GM18867 (cell line): ENCODE data around the gene GPC5.

Source experiments
- ATAC-seq: cut with Tn5 transposase; IDR thresholded peaks from one replicate; pipeline ENCODE4 v1.9.1; 2021; ENCODE audit warnings: mild to moderate bottlenecking, moderate library complexity; ENCODE audit not compliant: unreplicated experiment

Gene GPC5

GRCh38 chr13:91702411-91702810, 304.0 kb downstream of the GPC5 start:
- ATAC-seq: no peak

GRCh38 chr13:91704398-91704797, 306.0 kb downstream of the GPC5 start:
- no peak for ATAC-seq

DNA sequence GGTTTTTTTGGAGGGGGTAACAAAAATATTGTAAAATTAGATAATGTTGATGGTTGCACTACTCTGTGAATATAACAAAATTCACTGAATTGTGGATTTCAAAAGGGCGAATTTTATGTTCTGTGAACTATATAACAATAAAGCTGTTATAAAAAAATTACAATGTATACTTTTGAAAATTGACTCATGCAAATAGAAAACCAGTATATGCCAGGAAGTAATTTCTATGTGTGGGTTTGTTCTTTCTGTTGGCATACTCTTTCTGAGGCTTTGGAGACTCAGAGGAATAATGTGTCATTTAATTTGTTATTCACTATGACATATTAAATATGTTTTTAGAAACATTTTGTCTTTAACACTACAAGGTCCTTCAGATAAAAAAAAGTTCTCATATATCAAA, 310.1 kb downstream of the GPC5 start:
- ATAC-seq: no peak

DNA sequence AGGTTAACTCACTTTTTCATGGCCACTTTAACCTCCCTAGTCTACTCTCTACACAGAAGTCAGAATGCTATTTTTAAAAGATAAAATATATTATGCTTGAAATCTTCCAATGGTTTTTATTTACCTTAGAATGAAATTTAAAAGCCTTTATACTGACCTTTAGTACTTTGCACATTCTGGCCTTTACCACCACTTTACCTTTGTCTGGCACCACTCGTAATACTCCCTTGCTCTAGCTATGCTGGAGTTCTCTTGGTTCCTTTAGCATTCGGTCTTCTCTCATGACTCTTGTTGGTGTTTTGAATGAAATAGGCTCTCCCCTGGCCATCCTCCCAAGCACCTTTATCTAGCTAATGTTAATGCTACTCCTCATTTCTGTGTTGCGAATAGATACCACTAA, 310.8 kb downstream of the GPC5 start:
- ATAC-seq: no peak

GRCh38 chr13:91710733-91711132, 312.3 kb downstream of the GPC5 start:
- ATAC-seq: no peak

GRCh38 chr13:91714855-91715254, 316.4 kb downstream of the GPC5 start:
- no peak for ATAC-seq

DNA sequence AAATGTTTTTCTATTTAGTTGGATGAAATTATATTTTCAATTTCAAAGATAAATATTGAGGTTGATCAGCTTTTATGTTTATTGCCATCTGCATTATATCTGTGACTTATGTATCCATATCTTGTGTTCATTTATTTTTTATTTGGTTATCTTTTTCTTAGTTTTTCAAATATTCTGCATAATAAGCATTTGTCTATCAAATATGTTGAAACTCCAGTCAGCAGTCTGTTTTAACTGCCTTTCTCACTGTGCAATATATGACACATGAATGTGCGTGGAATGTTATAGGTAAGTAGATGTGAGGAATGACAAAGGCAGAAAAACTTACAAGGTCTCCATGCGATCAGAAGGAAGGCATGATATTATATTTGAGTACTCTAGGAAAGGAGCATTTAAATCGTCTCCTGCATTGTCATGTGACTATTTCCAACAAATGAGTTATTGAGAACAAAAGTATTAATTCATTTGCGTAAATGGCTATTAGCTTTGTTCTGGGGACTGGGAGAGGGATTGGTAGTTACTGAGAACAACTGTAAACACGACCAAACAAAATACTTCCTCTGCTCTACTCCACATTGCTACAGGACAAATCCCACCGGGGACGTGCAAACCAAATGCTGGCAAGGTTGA, 318.1 kb downstream of the GPC5 start:
- no peak for ATAC-seq

DNA sequence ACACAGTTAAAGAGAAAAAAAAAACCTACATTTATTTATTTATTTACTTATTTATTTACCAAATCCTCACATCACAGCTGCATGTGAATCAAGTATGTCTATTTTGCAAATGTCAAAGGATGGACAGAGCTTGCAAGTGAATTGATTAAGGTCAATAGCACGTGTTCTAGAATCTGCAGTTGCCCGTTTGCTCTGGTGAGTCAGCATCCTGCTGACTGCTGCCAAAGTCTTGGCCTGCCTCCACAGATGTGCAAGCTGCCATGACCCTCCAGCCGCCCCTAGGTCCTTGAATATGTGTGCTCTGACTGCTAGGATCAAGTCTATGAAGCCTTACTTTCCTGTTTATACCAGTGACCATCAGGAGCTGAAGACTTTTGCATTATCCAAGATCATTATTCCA, 320.6 kb downstream of the GPC5 start:
- no peak for ATAC-seq

DNA sequence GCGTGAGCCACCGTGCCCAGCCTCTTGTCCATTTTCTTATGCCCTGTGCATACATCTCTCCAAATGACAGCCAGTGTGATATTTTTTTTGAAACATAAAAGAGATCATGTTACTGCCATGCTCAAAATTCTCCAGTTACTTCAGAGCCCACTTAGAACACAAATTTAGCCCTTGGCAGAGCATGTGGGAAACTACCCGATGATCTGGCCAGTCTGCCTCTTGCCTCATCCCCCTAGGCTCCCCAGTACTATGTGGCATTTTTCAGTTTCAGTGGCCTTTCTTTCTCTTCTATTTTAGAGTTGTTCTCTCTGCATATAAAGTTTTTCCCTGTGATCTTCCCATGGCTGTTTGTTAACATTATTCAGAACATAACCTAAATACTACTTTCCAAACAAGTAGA, 323.0 kb downstream of the GPC5 start:
- no peak for ATAC-seq

DNA sequence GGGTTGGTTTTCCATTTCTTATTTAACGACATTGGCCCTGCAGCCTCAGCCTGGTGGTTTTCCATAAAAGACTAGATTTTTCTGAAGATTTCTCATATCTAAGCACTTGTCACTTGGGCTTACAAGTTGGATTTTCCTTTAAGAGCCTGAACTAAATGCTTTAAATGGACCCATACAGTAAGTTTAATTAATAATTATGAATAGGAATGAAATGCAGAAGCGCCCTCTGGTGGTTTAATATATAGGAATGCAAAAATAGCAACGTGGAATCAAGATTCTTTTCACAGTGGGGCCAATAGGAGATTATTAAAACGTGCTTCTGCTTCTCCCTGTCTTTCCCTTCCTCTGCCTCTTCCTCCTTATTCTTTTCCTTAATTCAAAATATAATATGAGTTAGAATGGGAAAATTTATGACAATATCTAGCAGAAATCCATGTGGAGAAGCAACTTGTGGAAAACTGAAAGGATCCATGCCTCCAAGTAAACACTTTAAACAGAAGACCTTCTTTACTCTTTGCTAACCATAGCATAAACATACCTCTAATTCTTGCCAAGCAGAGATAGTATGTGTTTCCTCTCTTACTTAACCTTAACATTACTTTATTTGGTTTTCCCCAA, 324.0 kb downstream of the GPC5 start:
- no peak for ATAC-seq

DNA sequence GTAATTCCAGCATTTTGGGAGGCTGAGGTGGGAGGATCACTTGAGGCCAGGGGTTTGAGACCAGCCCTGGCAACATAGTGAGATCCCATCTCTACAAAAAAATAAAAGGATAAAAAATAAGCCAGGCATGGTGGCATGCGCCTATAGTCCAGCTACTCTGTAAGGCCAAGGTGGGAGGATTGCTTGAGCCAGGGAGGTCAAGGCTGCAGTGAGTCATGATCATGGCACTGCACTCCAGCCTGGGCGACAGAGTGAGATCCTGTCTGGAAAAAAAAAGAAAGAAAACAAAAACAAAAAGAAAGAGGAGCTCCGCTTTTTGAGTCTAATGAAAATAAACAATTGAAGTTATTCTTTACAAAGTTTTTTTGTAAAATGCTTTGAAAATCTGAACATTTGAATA, 326.2 kb downstream of the GPC5 start:
- no peak for ATAC-seq

- no peak for ATAC-seq
These were observed 327.2 kb downstream of the GPC5 start for GRCh38 chr13:91725646-91726045.

DNA sequence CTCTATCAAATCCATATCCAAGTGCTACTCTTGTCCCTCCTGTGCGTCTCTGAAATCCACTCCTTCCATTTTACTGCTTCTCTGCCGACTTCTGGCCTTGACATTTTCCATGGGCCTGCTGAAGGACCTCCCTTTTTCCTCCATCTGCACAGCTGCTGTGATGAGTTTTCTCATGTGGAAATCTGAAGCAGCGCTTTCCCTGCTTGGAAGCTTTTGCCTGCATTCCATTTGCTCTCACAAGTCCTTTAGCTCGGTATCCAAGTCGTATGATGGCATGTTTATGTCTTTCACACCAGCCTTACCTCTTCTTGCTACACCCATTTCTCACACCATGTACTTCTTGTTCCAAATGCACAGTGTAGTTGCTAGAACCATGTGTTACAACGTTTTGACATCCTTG, 328.2 kb downstream of the GPC5 start:
- no peak for ATAC-seq

- ATAC-seq: no peak
These were observed 331.4 kb downstream of the GPC5 start for GRCh38 chr13:91729859-91730258.

DNA sequence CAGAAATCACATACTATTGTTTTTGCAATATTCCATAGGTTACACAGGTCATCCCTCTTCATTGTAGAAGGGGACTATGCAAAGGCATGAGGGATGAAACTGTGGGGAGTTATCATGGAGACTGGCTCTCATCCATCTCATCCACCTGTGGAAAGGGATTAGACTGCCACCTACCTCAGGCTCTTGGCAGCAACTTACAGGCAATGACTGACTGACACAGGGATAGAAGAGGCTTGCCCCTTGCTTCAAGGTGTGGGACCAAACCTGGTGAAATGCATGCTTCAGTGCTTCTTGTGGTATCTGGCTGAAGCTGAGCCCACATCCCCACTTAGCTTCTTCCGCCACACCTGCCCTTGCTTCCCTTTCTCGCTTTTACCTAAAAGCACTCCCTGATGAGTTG, 341.3 kb downstream of the GPC5 start:
- ATAC-seq: no peak

DNA sequence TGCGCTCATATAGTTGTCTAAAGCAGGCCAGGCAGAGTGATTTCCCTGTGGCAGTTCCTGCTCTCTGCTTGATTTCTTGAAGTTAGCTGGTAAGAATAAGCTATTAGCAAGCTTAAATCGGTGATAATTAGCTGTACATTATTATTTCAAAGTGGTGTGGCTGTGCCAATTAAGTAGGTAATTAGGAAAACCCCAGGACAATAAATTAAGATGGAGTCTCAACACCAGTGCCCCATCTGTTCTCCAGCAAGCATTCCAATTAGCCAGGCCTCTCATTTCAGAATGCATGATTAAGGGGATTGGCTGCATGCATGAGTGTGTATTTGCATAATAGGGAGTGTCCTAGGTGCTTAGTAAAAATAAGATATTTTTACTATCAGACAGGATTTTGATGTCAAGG, 342.3 kb downstream of the GPC5 start:
- no peak for ATAC-seq

DNA sequence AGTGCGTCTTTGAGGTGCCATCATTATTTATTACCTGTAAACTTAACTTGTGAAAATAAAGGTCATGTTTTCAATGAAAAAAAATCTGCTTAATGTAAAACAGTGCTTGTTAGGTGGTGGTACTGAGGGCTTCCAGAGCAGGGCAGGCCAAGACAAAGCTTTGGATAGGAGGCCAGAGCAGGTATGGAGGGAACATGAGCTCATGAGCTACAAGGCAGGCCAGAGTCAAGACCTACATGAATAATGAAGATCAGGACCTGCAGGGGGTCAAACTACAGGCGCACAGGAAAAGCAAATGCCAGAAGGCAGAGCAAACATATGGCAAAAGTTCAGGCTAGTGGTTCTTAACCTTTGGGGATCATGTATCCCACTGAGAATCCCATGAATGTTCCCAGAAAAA, 343.5 kb downstream of the GPC5 start:
- ATAC-seq: no peak

GRCh38 chr13:91744284-91744683, 345.9 kb downstream of the GPC5 start:
- ATAC-seq: no peak

DNA sequence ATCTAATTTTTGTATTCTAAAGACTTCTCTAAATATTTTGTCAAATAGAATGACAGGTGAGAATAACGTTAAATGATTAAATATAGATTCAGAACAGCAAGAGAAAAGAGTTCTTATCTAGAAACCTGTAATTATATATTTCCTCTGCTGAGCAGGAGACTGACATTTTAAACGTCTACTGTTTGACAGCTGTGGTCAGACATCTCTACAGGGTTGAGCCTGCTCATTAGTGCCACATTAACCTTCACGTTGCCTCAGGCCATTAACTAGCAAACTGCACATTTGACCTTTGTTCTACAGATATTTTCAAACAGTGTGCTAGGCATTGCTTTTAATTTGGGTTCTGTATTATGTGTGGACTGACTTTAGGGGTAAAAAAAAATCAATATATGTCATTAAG, 347.5 kb downstream of the GPC5 start:
- no peak for ATAC-seq

- ATAC-seq: no peak
These were observed 348.8 kb downstream of the GPC5 start for GRCh38 chr13:91747186-91747585.

GRCh38 chr13:91748416-91749089, 350.1 kb downstream of the GPC5 start:
- no peak for ATAC-seq

- ATAC-seq: no peak
These were observed 360.3 kb downstream of the GPC5 start for GRCh38 chr13:91758724-91759123.

DNA sequence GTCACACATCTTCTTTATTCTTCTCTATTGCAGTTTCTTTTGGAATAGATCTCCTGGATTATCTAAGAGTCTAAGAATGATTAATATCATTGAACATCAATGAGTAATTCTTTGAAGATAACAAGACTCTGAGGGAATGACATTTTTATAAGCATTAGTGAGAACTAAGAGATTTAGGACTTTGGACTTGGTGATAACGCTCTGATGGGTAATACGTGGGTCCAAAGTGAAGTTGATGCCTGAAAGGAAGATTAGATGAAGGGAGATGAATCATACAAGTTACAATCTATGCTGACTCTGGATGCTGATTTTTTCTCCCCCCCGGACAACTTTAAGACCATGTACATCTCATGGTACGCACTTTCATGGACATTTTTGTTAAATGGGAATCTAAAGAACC, 364.5 kb downstream of the GPC5 start:
- no peak for ATAC-seq
